Erythroblast (primary cell): ENCODE data around the gene UNC79.

Source experiments
- DNase-seq, 2 experiments: peaks; one replicate each; lab custom pipeline; 2025; lab: John Stamatoyannopoulos, UW
- GATA1 ChIP-seq: IDR thresholded peaks from 2 replicates; pipeline ENCODE4 v1.6.1; 2011; ENCODE audit warnings: low read depth, mild to moderate bottlenecking, control low read depth, low read length, moderate library complexity
- POLR2A ChIP-seq: IDR thresholded peaks from 2 replicates; pipeline ENCODE4 v1.6.1; 2011; ENCODE audit warnings: mild to moderate bottlenecking, low read length

UNC79 gene

GRCh38 chr14:93706360-93706955 lies 275.7 kb downstream of the UNC79 start:
- TF ChIP-seq POLR2A, result no peak
- TF ChIP-seq GATA1, result no peak

GRCh38 chr14:93707475-93707874 lies 276.7 kb downstream of the UNC79 start:
- no peak for TF ChIP-seq GATA1
- no peak for TF ChIP-seq POLR2A
- DNase-seq, result no peak

More at GRCh38 chr14:93706360-93706955, 275.7 kb downstream of the UNC79 start:
- no peak for DNase-seq

- TF ChIP-seq POLR2A (no peak), GATA1 (no peak)
- no peak for DNase-seq
Measured at GRCh38 chr14:93708311-93708734, 277.6 kb downstream of the UNC79 start.

DNA sequence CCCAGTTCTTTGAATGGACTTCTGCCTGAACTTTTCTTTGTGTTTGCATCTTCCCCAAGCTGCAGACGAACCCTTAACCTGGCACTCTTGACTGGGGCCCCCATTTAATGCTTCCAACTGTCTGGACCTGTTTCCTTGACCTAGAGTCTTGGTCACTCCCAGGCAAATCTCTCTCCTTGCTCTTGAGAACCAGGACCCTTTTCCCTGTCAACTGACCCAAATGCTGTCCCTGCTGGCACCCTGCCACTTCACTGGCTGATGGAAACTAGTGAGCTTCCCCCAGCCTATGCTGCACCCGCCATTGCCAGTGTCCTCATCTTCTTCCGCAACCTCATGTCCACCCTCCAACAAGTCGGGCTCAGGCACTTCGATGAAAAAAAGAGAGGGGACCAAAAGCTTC lies 278.1 kb downstream of the UNC79 start:
- no peak for TF ChIP-seq GATA1
- no peak for TF ChIP-seq POLR2A
- DNase-seq, result no peak

DNA sequence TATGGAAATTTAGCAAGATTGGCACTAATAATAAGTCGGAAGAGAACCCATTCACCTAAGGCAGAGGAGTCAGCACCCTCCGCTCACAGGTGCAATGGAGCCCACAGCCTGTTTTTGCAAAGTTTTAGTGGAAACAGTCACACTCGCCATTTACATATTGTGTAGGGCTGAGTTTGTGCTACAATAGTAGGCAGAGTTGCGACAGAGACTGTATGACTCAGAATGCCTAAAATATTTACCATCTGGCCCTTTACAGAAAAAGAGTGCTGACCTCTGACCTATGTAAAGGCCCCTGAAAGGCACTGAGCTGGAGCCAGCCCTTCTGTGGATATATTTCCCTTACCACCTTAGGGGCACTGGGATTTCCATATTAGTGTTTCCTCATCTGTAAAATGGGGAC lies 278.5 kb downstream of the UNC79 start:
- no peak for DNase-seq
- no peak for TF ChIP-seq POLR2A
- no peak for TF ChIP-seq GATA1

DNA sequence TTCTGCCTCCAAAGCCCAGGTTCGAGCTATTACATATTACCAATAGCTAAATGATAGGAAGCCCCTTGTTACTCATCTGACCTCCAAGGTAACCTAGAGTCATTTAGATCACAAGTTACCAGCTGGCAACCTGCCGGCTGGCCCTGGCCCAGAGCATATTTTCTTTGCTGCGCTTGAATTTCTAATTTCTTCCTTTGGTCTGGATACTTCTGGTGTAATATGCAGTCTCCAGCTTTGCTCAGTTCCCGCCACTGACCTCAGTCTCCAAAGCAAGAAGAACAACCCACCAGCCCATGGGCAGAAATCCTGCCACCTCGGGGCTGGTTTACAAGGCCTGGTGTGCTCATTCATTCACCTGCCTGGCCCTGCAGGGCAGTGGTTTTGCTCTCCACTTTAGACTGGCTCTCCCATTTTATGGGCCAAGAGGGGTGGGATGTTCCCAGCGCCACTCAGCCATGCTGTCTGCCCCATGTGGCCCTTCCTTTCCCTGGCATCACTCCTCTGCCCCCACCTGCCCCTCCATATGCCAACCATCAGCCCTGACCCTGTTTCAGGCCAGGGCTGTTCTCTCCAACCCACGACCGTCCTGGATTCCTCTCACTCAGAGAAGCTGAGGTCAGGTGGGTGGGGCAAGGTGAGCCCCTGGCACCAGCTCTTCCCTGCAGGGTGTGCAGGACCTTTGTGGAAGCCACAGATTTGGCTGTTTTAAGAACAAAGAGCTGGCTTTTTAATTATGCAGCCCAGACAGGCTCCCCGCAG lies 281.5 kb downstream of the UNC79 start:
- DNase-seq, result no peak
- TF ChIP-seq GATA1 (no peak), POLR2A (no peak)

DNA sequence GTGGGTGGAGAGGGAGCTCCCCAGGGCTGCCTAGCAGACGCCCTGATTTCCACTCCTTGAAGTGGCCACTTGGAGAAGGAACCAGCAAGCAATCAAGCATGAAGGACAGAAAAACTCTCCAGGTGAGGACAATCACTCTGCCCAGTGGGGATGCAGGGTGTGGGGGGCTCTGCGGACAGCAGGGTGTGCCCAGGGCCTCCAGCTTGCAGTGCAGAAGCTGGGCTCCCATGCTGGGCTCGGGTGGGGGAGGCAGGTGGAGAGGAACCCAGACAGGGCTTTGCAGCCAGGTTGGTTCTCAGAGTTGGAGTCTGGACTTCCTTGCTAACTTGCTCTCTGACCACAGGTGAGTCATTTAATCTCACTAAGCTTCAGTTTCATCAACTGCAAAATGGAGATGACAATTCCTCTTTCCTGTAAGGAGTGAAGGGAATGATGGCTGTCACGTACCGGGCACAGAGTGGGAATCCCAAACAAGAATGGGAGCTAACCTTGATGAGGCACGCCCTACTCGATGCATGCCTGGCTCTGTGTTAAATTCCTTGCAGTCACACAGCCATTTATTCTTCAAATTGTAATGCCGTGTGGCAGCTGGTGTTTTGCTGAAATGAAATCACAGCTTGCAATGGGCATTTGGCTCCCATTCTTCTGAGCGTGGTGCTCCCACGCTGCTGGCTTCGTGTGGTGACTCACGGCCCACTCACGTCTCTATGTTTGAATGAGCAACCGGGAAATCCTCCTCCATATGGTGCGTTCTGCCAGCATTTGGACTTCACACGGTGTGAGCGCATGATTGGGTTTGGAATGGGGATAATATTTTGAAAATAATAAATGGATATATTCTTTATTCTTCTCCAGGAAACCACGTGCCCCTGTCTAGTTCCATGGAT lies 282.3 kb downstream of the UNC79 start:
- no peak for TF ChIP-seq POLR2A
- no peak for TF ChIP-seq GATA1
- no peak for DNase-seq

DNA sequence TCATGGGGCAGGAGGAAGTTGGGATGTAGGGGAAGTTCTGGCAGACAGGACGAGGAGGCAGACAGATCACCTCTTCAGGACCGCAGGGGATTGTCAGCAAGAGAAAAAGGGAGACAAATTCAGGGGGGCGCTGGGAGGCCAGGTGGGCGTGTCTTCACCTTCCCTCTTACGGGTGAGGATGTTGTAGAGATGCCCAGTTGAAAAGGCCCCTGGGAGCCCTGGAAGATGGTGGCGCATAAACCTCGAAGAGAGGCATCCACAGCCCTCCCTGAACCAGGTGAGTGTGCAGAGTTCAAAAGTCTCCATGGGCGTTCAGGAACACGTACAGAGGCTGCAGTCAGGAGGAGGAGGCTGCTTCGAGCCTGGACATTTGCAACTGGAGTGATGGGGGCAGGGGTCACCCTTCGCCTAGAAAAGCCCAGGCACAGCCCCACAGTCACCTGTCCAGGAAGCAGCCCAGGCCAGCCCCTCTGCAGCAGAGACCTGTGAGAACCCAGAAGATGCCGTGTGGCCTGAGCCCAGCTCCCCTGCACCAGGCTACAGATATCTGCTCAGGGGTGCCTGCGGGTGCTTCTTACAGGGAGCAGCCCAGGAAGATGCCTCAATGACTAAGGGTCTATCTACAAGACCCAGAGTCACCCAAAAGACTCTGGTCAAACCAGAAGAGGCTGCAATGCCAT lies 283.1 kb downstream of the UNC79 start:
- DNase-seq, result no peak
- TF ChIP-seq POLR2A (no peak), GATA1 (no peak)

DNA sequence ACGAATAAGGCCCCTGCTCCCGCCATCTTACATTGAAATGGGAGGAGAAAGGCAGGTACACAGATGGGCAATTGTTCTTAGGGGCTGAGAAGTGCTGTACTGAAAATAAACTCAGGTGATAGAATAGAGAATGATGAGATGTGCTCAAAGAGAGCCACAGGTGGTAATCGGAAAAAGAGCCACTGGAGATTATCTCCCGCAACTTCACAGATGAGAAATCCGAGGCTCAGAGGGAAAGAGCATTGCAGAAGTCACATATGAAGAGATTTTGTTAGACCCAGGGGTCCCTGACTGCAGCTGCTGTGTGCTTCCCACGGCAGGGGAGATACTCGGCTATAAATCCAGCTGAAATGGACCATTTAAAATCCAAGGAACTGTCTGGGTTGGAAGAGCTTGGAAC lies 283.9 kb downstream of the UNC79 start:
- DNase-seq, result no peak
- no peak for TF ChIP-seq GATA1
- no peak for TF ChIP-seq POLR2A

- TF ChIP-seq GATA1 (no peak), POLR2A (no peak)
- DNase-seq, result no peak
Measured at GRCh38 chr14:93715279-93715927, 284.7 kb downstream of the UNC79 start.

GRCh38 chr14:93716002-93716745 lies 285.4 kb downstream of the UNC79 start:
- DNase-seq, result no peak
- TF ChIP-seq GATA1, result no peak
- TF ChIP-seq POLR2A, result no peak

DNA sequence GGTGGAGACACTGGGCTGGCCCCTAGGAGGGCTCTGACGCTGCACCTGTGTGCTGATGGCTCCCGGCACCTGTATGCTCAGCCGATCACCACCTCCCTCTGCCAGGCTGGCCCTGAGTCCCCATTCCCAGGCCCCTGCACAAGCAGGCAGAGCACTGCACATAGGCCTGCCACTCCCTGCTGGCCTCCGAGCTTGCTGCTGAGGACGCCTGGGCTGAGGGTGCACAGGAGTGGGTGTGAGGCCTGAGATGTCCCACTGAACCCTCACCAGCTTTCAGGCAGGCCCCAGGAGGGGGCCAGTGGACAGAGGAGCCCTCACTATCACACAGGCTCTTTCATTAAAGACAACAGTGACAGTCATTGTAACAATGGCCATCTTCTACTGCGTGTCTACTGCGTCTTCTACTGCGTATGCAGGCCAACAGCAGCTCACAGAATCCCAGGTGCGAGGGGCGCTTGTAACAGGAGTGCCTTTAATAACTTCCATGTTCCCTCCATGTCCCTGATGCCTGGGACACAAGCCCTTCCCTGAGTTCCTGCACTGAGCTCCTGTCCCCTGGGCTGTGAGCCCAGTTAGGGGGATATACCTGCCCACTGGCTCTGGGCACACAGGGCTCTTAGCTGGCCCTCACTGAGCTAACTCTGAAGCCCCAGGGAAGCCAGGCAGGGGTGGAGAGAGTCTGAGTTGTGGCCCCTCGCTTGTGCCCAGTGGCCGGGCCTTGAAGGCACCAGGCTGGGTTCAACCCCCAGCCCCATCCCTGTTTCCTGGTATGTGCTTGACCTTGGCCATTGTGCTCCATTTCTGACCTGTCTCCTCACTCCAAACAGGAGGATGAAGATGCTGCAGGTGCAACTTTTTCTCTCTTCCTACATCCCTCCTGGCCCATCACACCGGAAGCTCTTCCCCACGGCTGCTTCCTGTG lies 286.3 kb downstream of the UNC79 start:
- TF ChIP-seq GATA1 (no peak), POLR2A (no peak)
- DNase-seq, result no peak
